ENCODE results near the gene ABCC1. TPM values are rescaled to one million over a fixed set of nuclear protein-coding genes. Genes with fewer than 3 reads are reported as not detected.
"Not testable (repeated sequence)": the region's sequence is repeated elsewhere in the genome, so short reads cannot be mapped to it uniquely, and the experiment has no call there.

ABCC1 gene
- total and polyA plus RNA-seq, 12 donors: 12.4 to 38.8 (median 28.0) TPM

DNA sequence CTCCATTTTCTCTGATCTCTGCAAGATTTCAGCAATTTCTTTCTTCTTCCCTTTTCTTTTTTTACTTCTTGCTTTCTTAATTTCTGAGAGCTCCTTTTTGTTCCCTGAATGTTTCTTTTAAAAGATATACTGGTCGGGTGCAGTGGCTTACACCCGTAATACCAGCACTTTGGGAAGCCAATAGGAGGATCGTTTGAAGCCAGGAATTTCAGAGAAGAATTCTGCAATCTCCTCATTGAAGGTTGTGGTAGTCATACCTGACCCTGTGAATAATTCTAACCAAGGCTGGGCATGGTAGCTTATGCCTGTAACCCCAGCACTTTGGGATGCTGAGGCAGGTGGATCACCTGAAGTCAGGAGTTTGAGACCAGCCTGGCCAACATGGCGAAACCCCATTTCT, 15.6 kb upstream of the ABCC1 start:
- H3K27ac ChIP-seq: no peak overlapping the region
- H3K27me3 ChIP-seq: no peaks in the 10 kb centered on the region

DNA sequence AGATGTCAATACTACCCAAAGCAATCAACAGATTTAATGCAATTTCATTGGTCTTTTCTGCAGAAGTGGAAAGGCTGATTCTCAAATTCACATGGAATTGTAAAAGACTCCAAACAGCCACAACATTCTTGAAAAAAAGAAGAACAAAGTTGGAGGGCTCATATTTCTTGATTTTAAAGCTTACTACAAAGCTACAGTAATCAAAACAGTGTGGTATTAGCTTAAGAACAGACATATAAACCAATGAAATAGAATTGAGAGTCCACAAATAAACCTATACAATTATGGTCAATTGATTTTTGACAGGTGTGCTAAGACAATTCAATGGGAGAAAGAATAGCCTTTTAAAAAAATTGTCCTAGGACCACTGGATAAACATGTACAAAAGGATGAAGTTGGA, 14.4 kb upstream of the ABCC1 start:
- no peak for DNase-seq
- no peak overlapping the region for H3K27ac ChIP-seq
- H3K9me3 ChIP-seq (replicated peaks in 1 of 3): peaks cover 0 to 6% (median 0%) of the 10 kb centered on the region in 3 donors
- no peak overlapping the region for H3K4me3 ChIP-seq
- H3K36me3 ChIP-seq (replicated peaks in 1 of 2): no peaks in the 10 kb centered on the region
- H3K4me1 ChIP-seq (replicated peaks in 1 of 2): no peaks in the 10 kb centered on the region
- intact Hi-C loops (cut with DNase I): no loop called here
- no peaks in the 10 kb centered on the region for H3K27me3 ChIP-seq
- no peak for TF ChIP-seq CTCF (IDR thresholded peaks at IDR 0.05)
- no peak for TF ChIP-seq POLR2A (IDR thresholded peaks at IDR 0.05)

More for the DNA sequence above, 15.6 kb upstream of the ABCC1 start:
- 66 to 77% (median 73%) methylated on average over 4 of the region's 4 CpGs for WGBS, 4 donors
- H3K4me1 ChIP-seq (replicated peaks in 1 of 2): no peaks in the 10 kb centered on the region
- no peak for TF ChIP-seq POLR2A (IDR thresholded peaks at IDR 0.05)
- no peak for TF ChIP-seq CTCF (IDR thresholded peaks at IDR 0.05)
- intact Hi-C loops (cut with DNase I): no loop called here
- no peaks in the 10 kb centered on the region for H3K36me3 ChIP-seq (replicated peaks in 1 of 2)
- no peak for DNase-seq
- peaks cover 0 to 6% (median 0%) of the 10 kb centered on the region in 3 donors for H3K9me3 ChIP-seq (replicated peaks in 1 of 3)
- H3K4me3 ChIP-seq: no peak overlapping the region

DNA sequence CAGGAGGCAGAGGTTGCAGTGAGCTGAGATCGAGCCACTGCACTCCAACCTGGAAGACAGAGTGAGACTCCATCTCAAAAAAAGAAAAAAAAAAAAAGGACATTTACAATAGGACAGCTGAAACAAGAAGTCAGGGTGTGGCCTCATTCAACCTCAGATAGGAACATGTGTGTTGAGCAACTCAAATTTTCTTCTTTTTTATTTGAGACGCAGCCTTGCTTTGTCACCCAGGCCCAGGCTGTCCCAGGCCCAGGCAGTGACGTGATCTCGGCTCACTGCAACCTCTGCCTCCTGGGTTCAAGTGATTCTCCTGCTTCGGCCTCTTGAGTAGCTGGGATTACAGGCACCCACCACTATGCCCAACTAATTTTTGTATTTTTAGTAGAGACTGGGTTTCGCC, 12.6 kb upstream of the ABCC1 start:
- intact Hi-C loops (cut with DNase I); H3K9me3 ChIP-seq (replicated peaks in 1 of 3); H3K27ac ChIP-seq; H3K4me3 ChIP-seq; H3K27me3 ChIP-seq; H3K36me3 ChIP-seq (replicated peaks in 1 of 2); H3K4me1 ChIP-seq (replicated peaks in 1 of 2): not testable (repeated sequence)
- peak in 1 of 7 donors; percentile 28 for DNase-seq
- WGBS, 4 donors: 73 to 89% (median 84%) methylated on average over 6 of the region's 6 CpGs

- H3K36me3 ChIP-seq (replicated peaks in 1 of 2): no peaks in the 10 kb centered on the region
- H3K4me1 ChIP-seq (replicated peaks in 1 of 2): no peaks in the 10 kb centered on the region
- H3K4me3 ChIP-seq: no peak overlapping the region
- no peaks in the 10 kb centered on the region for H3K27me3 ChIP-seq
- TF ChIP-seq POLR2A (IDR thresholded peaks at IDR 0.05) (no peak), CTCF (IDR thresholded peaks at IDR 0.05) (no peak)
- H3K9me3 ChIP-seq (replicated peaks in 1 of 3): no peaks in the 10 kb centered on the region
- intact Hi-C loops (cut with DNase I): no loop called here
- no peak for DNase-seq
- WGBS, 4 donors: 73 to 92% (median 82%) methylated on average over 6 of the region's 6 CpGs
- no peak overlapping the region for H3K27ac ChIP-seq
Observed at GRCh38 chr16:15942931-15943690, 6.3 kb upstream of the ABCC1 start.

Measured in adrenal gland (tissue), 12 donors.